Stomach (tissue), 9 donors: ENCODE measurements around the gene ANGPTL1. TPM values are rescaled to one million over a fixed set of nuclear protein-coding genes. Genes with fewer than 3 reads are reported as not detected.

Source experiments
- DNase-seq, 2 donors: peaks; one replicate each; pipeline versions ENCODE4 v3.0.0 to v3.0.0-alpha.2; 2013 to 2019
- H3K27ac ChIP-seq, 5 donors: fragments of 200-600 bp in 4 of 5; sonication (generic) in 4 of 5; one replicate each; pipeline ENCODE4 v1.5.1; 2013 to 2019; ENCODE audit warnings: mild to moderate bottlenecking in 1 of 5, moderate library complexity in 1 of 5
- H3K27me3 ChIP-seq, 3 donors: fragments of 200-600 bp; sonication (generic); one replicate each; pipeline ENCODE4 v1.5.1; 2017 to 2019; ENCODE audit warnings: mixed run types in 1 of 3
- H3K36me3 ChIP-seq, 4 donors: fragments of 200-600 bp; sonication (generic); 1 replicate in 3 of 4; 2 replicates in 1 of 4; pipeline ENCODE4 v1.5.1; 2016 to 2019
- H3K4me1 ChIP-seq, 4 donors: fragments of 200-600 bp; sonication (generic); one replicate each; pipeline ENCODE4 v1.5.1; 2016 to 2019
- H3K4me3 ChIP-seq, 4 donors: fragments of 200-600 bp; sonication (generic) in 3 of 4; one replicate each; pipeline ENCODE4 v1.5.1; 2016 to 2019; ENCODE audit warnings: mild to moderate bottlenecking in 1 of 4
- H3K9me3 ChIP-seq, 4 donors: fragments of 200-600 bp; sonication (generic); one replicate each; pipeline ENCODE4 v1.5.1; 2016 to 2019
- EP300 ChIP-seq: sonication (generic); formaldehyde crosslinking; IDR thresholded peaks from one replicate; pipeline ENCODE4 v1.6.1; 2017; ENCODE audit warnings: antibody characterized with exemption
- POLR2A ChIP-seq, 4 donors: fragments of 450-650 bp; IDR thresholded peaks; one replicate each; pipeline ENCODE4 v1.6.1; 2016; ENCODE audit warnings: antibody characterized with exemption in 4 of 4, control low read depth in 2 of 4, mild to moderate bottlenecking in 1 of 4, moderate library complexity in 1 of 4
- POLR2AphosphoS5 ChIP-seq, 3 donors: sonication (generic); formaldehyde crosslinking; IDR thresholded peaks; one replicate each; pipeline ENCODE4 v1.6.1; 2016; ENCODE audit warnings: antibody characterized with exemption in 3 of 3
- WGBS, 5 donors: extraction: QIAGEN DNeasy Blood & Tissue Kit in 3 of 5; methylation state at CpG; one replicate each; pipeline versions ENCODE4 v1.1.5 to v1.1.7; 2013 to 2018; 5-methylcytosine and 5-hydroxymethylcytosine counted together
- intact Hi-C: fragments of 100-400 bp; cut with DNase I; formaldehyde crosslinking; loops from one replicate; pipeline ENCODE4 v1.15.1; 2023; ENCODE audit warnings: low total_unique reads
- polyA plus RNA-seq, 3 donors: library from polyadenylated mRNA; stranded (reverse); fragments of 200-250 nt; gene quantifications; one replicate each; pipeline ENCODE4 v1.2.3, GENCODE V29; 2013
- total RNA-seq, 5 donors: library from RNA; depleted of rRNA; stranded (reverse); fragments of >200 nt; gene quantifications; one replicate each; pipeline versions ENCODE4 v1.1.0 to v1.2.3, GENCODE V29; 2014 to 2016
- TF ChIP-seq, protein P1 (sequence below), 7 experiments: fragments of 450-650 bp in 4 of 7; fragments of 200-600 bp in 3 of 7; sonication (generic) in 3 of 7; IDR thresholded peaks; one replicate each; pipeline ENCODE4 v1.5.1; 2016 to 2019; ENCODE audit warnings: antibody characterized with exemption in 7 of 7, control low read depth in 2 of 7, mild to moderate bottlenecking in 1 of 7
- donor health status: healthy with polysubstance abuse.
- donor health status: Bipolar disorder and iron deficiency.
- donor health status: healthy.

Gene ANGPTL1
- total and polyA plus RNA-seq, 8 donors, result 1.7 to 121 (median 16.1) TPM

DNA sequence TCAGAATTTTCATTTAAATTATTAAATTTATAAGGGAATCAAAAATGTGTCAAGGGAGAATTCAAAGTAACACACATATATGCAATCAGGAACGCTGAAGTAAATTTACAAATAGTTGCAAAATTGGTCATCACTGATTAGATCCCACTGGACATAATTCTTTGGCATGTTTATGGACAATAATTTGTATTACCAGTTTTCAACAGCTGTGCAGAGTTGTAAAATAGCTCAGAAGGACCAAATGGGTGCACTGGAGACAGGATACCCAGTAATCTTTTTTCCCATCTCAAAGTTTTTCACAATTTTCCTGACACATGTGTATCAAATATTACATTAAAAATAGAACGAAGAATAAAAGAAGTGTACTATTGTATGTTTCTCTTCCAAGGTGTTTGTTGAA lies 4.1 kb upstream of the ANGPTL1 start:
- H3K9me3 ChIP-seq, result no peaks in the 10 kb centered on the region
- intact Hi-C loops, result no loop called here

DNA sequence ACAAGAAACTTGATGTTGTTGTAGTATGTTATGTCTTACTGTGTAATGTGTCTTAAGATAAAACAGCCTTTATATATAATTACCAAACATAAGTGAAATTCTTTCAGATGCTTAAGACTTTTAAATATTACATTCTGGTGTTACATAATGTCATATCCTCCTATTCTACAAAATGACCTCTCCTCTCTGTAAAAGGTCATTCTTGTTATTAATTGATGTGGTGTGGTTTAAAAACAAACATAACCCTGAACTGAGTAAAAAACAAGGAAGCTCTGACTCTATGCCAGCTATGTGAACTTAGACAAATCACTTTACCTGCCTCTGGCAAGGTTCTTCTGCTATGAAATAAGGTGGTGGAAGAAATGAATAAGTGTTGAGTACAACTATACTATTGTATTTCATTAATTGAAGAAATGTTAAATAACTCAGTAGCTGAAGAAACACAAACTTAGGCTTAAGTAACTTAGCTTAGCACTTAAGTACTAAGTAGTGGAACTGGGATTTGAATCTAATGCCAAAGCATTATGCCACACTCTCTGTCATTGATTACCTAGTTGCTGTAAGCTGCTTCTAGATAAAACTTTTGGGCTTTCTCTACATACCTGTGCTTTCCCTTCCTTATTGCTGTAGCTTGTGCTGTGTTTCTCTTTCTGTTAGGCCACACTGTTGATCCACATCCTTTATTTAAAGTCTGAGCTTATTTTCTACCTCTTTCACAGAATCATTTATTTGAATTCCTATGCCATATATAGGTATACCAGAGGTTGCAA lies 859 bp upstream of the ANGPTL1 start:
- Histone ChIP-seq H3K27me3 (no peaks in the 10 kb centered on the region), H3K4me1 (peaks cover 9 to 25% (median 17%) of the 10 kb centered on the region in 4 donors), H3K9me3 (no peaks in the 10 kb centered on the region), H3K27ac (peak overlapping the region in 4 of 5 donors; percentile 1 to 69 (median 51)), H3K36me3 (no peaks in the 10 kb centered on the region), H3K4me3 (no peak overlapping the region)
- DNase-seq, result peak in 1 of 2 donors; percentile 44
- intact Hi-C loops, result no loop called here
- TF ChIP-seq, protein P1, sequence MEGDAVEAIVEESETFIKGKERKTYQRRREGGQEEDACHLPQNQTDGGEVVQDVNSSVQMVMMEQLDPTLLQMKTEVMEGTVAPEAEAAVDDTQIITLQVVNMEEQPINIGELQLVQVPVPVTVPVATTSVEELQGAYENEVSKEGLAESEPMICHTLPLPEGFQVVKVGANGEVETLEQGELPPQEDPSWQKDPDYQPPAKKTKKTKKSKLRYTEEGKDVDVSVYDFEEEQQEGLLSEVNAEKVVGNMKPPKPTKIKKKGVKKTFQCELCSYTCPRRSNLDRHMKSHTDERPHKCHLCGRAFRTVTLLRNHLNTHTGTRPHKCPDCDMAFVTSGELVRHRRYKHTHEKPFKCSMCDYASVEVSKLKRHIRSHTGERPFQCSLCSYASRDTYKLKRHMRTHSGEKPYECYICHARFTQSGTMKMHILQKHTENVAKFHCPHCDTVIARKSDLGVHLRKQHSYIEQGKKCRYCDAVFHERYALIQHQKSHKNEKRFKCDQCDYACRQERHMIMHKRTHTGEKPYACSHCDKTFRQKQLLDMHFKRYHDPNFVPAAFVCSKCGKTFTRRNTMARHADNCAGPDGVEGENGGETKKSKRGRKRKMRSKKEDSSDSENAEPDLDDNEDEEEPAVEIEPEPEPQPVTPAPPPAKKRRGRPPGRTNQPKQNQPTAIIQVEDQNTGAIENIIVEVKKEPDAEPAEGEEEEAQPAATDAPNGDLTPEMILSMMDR (IDR thresholded peaks at IDR 0.05), result no peak
- TF ChIP-seq POLR2AphosphoS5 (IDR thresholded peaks at IDR 0.05) (no peak), EP300 (no peak), POLR2A (IDR thresholded peaks at IDR 0.05) (no peak)

More for the DNA sequence above, 4.1 kb upstream of the ANGPTL1 start:
- no peak for DNase-seq
- Histone ChIP-seq H3K4me1 (peaks cover 9 to 25% (median 17%) of the 10 kb centered on the region in 4 donors), H3K27ac (no peak overlapping the region), H3K27me3 (no peaks in the 10 kb centered on the region), H3K4me3 (no peak overlapping the region), H3K36me3 (no peaks in the 10 kb centered on the region)
- WGBS, 5 donors, result 88 to 97% (median 96%) methylated on average over 2 of the region's 2 CpGs
- TF ChIP-seq EP300 (no peak), POLR2A (IDR thresholded peaks at IDR 0.05) (no peak), POLR2AphosphoS5 (IDR thresholded peaks at IDR 0.05) (no peak)
- TF ChIP-seq, protein P1 (IDR thresholded peaks at IDR 0.05), result no peak

DNA sequence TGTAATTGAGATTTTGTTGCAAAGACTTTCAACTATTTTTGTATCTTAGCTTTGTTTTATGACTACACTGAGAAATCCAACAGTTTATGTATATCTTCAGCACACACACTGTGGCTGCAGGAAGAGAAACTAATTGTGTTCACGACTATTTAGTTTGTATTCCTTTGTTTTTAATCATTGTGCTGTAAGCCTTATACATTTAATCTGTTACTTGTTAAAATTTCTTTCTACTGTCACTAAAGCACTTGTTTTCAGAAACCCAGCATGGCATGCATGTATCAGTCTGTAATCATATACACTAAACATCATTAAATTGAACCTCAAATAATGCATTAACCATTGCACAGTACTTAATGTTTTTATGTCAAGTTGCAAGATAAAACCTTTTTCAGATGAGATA lies 656 bp downstream of the ANGPTL1 start:
- Histone ChIP-seq H3K36me3 (peaks cover 0 to 3% (median 0%) of the 10 kb centered on the region in 4 donors), H3K27ac (peak overlapping the region in 3 of 5 donors; percentile 11 to 69 (median 60)), H3K9me3 (no peaks in the 10 kb centered on the region), H3K27me3 (no peaks in the 10 kb centered on the region), H3K4me1 (peaks cover 9 to 25% (median 17%) of the 10 kb centered on the region in 4 donors), H3K4me3 (peak overlapping the region in 3 of 4 donors; percentile 19 to 35 (median 33))
- DNase-seq, result no peak
- 41 to 60% (median 50%) methylated on average over 1 of the region's 1 CpG for WGBS, 5 donors
- intact Hi-C loops, result no loop called here
- no peak for TF ChIP-seq POLR2AphosphoS5 (IDR thresholded peaks at IDR 0.05)
- TF ChIP-seq, protein P1 (IDR thresholded peaks at IDR 0.05), result no peak
- TF ChIP-seq POLR2A (IDR thresholded peaks at IDR 0.05), result no peak
- TF ChIP-seq EP300, result no peak

DNA sequence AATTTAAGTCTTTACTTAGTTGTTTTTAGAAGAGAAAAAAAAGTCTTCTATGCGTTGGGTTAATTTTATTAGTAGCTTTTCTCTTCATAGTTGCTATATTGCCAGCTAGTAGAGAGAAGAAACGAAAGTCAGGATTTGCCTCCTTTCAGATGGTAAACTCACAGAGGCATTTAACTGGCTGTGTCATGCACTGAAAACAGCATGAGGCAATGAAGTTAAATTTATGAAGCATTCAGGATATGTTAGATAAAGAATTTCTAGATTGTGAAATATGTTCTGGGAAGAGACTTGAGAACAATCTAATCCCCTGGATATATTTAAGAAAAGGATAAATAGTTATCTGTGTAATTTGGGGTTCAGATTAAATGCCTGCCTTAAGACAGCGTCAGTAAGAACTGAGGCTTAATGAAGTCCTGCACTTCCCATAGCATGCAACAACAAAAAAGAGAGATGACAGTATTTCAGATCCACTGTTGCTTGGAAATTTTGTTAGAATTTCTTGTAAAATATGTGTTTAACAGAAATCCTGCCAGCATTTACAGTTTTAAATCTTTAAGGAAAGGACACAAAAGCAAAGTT lies 1.7 kb downstream of the ANGPTL1 start:
- Histone ChIP-seq H3K27me3 (no peaks in the 10 kb centered on the region), H3K27ac (peak overlapping the region in 4 of 5 donors; percentile 11 to 60 (median 55)), H3K9me3 (no peaks in the 10 kb centered on the region), H3K36me3 (peaks cover 0 to 9% (median 0%) of the 10 kb centered on the region in 4 donors), H3K4me3 (peak overlapping the region; percentile 3 to 35 (median 26)), H3K4me1 (peaks cover 9 to 32% (median 20%) of the 10 kb centered on the region in 4 donors)
- peak in 1 of 2 donors; percentile 30 for DNase-seq
- 64 to 82% (median 70%) methylated on average over 3 of the region's 3 CpGs for WGBS, 5 donors
- TF ChIP-seq POLR2AphosphoS5 (IDR thresholded peaks at IDR 0.05), result peak in 1 of 3 donors; percentile 48
- TF ChIP-seq EP300, result no peak
- intact Hi-C loops, result no loop called here
